Loucy (cell line): ENCODE results near the gene ERICH6B.

ENCODE experiments used
- EZH2phosphoT487 ChIP-seq: fragments of 200-600 bp; IDR thresholded peaks from 2 replicates; pipeline ENCODE4 v1.6.1; 2018; ENCODE audit warnings: antibody characterized with exemption, mild to moderate bottlenecking, moderate library complexity, borderline replicate concordance
- TF ChIP-seq, protein P1 (sequence below): fragments of 200-600 bp; sonication (generic); conservative IDR thresholded peaks from 2 replicates; pipeline ENCODE4 v1.5.1; 2014; ENCODE audit warnings: mild to moderate bottlenecking, antibody characterized with exemption, low read length

DNA sequence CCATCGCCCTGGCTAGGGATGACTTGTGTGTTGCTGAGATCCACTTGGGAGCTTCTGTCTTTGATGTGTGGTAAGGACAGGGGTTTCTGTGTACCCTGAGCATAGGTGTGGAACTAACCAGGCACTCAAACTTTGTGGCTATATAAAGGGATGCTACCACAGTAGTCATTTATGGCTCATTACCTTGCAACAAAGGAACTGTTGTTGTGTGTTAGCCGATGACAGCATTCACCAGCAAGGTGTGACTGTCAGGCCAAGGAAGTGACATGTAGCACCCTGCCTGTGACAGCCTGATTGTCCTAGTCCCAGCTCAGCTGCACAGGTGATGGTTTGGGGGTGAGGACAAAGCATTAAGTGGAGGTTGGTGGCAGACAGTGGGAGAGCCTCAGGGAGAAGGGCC is 77.2 kb downstream of the ERICH6B start:
- TF ChIP-seq, protein P1, sequence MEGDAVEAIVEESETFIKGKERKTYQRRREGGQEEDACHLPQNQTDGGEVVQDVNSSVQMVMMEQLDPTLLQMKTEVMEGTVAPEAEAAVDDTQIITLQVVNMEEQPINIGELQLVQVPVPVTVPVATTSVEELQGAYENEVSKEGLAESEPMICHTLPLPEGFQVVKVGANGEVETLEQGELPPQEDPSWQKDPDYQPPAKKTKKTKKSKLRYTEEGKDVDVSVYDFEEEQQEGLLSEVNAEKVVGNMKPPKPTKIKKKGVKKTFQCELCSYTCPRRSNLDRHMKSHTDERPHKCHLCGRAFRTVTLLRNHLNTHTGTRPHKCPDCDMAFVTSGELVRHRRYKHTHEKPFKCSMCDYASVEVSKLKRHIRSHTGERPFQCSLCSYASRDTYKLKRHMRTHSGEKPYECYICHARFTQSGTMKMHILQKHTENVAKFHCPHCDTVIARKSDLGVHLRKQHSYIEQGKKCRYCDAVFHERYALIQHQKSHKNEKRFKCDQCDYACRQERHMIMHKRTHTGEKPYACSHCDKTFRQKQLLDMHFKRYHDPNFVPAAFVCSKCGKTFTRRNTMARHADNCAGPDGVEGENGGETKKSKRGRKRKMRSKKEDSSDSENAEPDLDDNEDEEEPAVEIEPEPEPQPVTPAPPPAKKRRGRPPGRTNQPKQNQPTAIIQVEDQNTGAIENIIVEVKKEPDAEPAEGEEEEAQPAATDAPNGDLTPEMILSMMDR = no peak
- TF ChIP-seq EZH2phosphoT487 = no peak
